ENCODE measurements around the gene PACC1. TPM values are rescaled to one million over a fixed set of nuclear protein-coding genes. Genes with fewer than 3 reads are reported as not detected.

Gene PACC1
- total RNA-seq, 5 donors from 2014 or later (not counting 1 experiment from before 2014, with no cell fraction given), result 5.5 to 16.4 (median 11.1) TPM

- 80% methylated on average over 2 of the region's 3 CpGs for WGBS (ENCODE audit: insufficient coverage)
- POLR2A ChIA-PET, result no interaction called here
- Mint-ChIP-seq H3K27me3 (no peaks in the 10 kb centered on the region), H3K27ac (no peak overlapping the region), H3K36me3 (peaks cover 42% of the 10 kb centered on the region), H3K4me3 (peak overlapping the region in 1 of 3 donors; percentile 99), H3K4me1 (peaks cover 31 to 50% (median 40%) of the 10 kb centered on the region in 3 donors), H3K9me3 (no peaks in the 10 kb centered on the region)
- peaks cover 0 to 31% of the 10 kb centered on the region in 2 experiments for H3K4me1 ChIP-seq (ENCODE audit: control insufficient read depth in 1 of 2, extremely low read depth in 1 of 2, insufficient read depth in 2 of 2, low read length in 2 of 2)
- ATAC-seq (replicated peaks in 1 of 4) (no peak), DNase-seq (no peak)
- H3K9me3 ChIP-seq, result no peaks in the 10 kb centered on the region
- CTCF ChIA-PET, result no interaction called here
- peaks cover 7 to 34% of the 10 kb centered on the region in 2 donors for H3K36me3 ChIP-seq (ENCODE audit: control insufficient read depth in 2 of 2, extremely low read depth in 1 of 2, insufficient read depth in 1 of 2, low read length in 1 of 2)
- no peaks in the 10 kb centered on the region for H3K27me3 ChIP-seq (replicated peaks in 1 of 2; ENCODE audit: control insufficient read depth in 2 of 2, extremely low read depth in 1 of 2, insufficient read depth in 2 of 2, low read length in 1 of 2)
- no peak overlapping the region for H3K27ac ChIP-seq (ENCODE audit: low read length)
- H3K4me3 ChIP-seq (ENCODE audit: control insufficient read depth in 1 of 2, extremely low read depth in 1 of 2, low read length in 1 of 2), result no peak overlapping the region
These were observed 2.3 kb downstream of the PACC1 start for GRCh38 chr1:212412374-212412773.

- WGBS (ENCODE audit: insufficient coverage), result 96% methylated on average over 5 of the region's 8 CpGs
- Histone ChIP-seq H3K27me3 (replicated peaks in 1 of 2; ENCODE audit: control insufficient read depth in 2 of 2, extremely low read depth in 1 of 2, insufficient read depth in 2 of 2, low read length in 1 of 2) (no peaks in the 10 kb centered on the region), H3K36me3 (ENCODE audit: control insufficient read depth in 2 of 2, extremely low read depth in 1 of 2, insufficient read depth in 1 of 2, low read length in 1 of 2) (peaks cover 7 to 49% of the 10 kb centered on the region in 2 donors), H3K4me3 (ENCODE audit: control insufficient read depth in 1 of 2, extremely low read depth in 1 of 2, low read length in 1 of 2) (no peak overlapping the region), H3K27ac (ENCODE audit: low read length) (no peak overlapping the region), H3K4me1 (ENCODE audit: control insufficient read depth in 1 of 2, extremely low read depth in 1 of 2, insufficient read depth in 2 of 2, low read length in 2 of 2) (peaks cover 0 to 27% of the 10 kb centered on the region in 2 experiments), H3K9me3 (no peaks in the 10 kb centered on the region)
- ATAC-seq (replicated peaks in 1 of 4) (no peak), DNase-seq (no peak)
- H3K9me3 Mint-ChIP-seq, result no peaks in the 10 kb centered on the region
- no peak overlapping the region for H3K4me3 Mint-ChIP-seq
- ChIA-PET POLR2A (no interaction called here), CTCF (interaction anchor here (0.5 to 0.6 kb wide), 2 partner anchors 56 to 646 kb away, joined by 3 read pairs; no protein-coding TSS in a partner anchor)
- H3K4me1 Mint-ChIP-seq, result peaks cover 31 to 48% (median 35%) of the 10 kb centered on the region in 3 donors
- H3K27me3 Mint-ChIP-seq, result no peaks in the 10 kb centered on the region
- H3K27ac Mint-ChIP-seq, result no peak overlapping the region
- H3K36me3 Mint-ChIP-seq, result peaks cover 52% of the 10 kb centered on the region
These were observed 4.4 kb downstream of the PACC1 start for GRCh38 chr1:212410231-212410820.

GRCh38 chr1:212402666-212403321 lies 11.9 kb downstream of the PACC1 start:
- no peaks in the 10 kb centered on the region for H3K27me3 Mint-ChIP-seq
- H3K9me3 ChIP-seq, result no peaks in the 10 kb centered on the region
- peaks cover 58% of the 10 kb centered on the region for H3K36me3 Mint-ChIP-seq
- no peak for ATAC-seq (replicated peaks in 1 of 4)
- no peak overlapping the region for H3K4me3 ChIP-seq (ENCODE audit: control insufficient read depth in 1 of 2, extremely low read depth in 1 of 2, low read length in 1 of 2)
- H3K4me3 Mint-ChIP-seq, result no peak overlapping the region
- H3K4me1 ChIP-seq (ENCODE audit: control insufficient read depth in 1 of 2, extremely low read depth in 1 of 2, insufficient read depth in 2 of 2, low read length in 2 of 2), result no peaks in the 10 kb centered on the region
- no peak for DNase-seq
- no peak overlapping the region for H3K27ac ChIP-seq (ENCODE audit: low read length)
- peaks cover 0 to 24% of the 10 kb centered on the region in 2 donors for H3K36me3 ChIP-seq (ENCODE audit: control insufficient read depth in 2 of 2, extremely low read depth in 1 of 2, insufficient read depth in 1 of 2, low read length in 1 of 2)
- ChIA-PET POLR2A (no interaction called here), CTCF (no interaction called here)
- peaks cover 0 to 14% (median 5%) of the 10 kb centered on the region in 3 donors for H3K4me1 Mint-ChIP-seq
- no peak overlapping the region for H3K27ac Mint-ChIP-seq
- 100% methylated on average over 2 of the region's 7 CpGs for WGBS (ENCODE audit: insufficient coverage)
- no peaks in the 10 kb centered on the region for H3K27me3 ChIP-seq (replicated peaks in 1 of 2; ENCODE audit: control insufficient read depth in 2 of 2, extremely low read depth in 1 of 2, insufficient read depth in 2 of 2, low read length in 1 of 2)
- no peaks in the 10 kb centered on the region for H3K9me3 Mint-ChIP-seq

GRCh38 chr1:212401838-212402582 lies 12.7 kb downstream of the PACC1 start:
- peaks cover 0 to 6% (median 3%) of the 10 kb centered on the region in 3 donors for H3K9me3 Mint-ChIP-seq
- H3K4me1 Mint-ChIP-seq, result peaks cover 0 to 14% (median 5%) of the 10 kb centered on the region in 3 donors
- ChIA-PET POLR2A (no interaction called here), CTCF (no interaction called here)
- H3K36me3 ChIP-seq (ENCODE audit: control insufficient read depth in 2 of 2, extremely low read depth in 1 of 2, insufficient read depth in 1 of 2, low read length in 1 of 2), result peaks cover 0 to 18% of the 10 kb centered on the region in 2 donors
- H3K27me3 ChIP-seq (replicated peaks in 1 of 2; ENCODE audit: control insufficient read depth in 2 of 2, extremely low read depth in 1 of 2, insufficient read depth in 2 of 2, low read length in 1 of 2), result no peaks in the 10 kb centered on the region
- H3K4me1 ChIP-seq (ENCODE audit: control insufficient read depth in 1 of 2, extremely low read depth in 1 of 2, insufficient read depth in 2 of 2, low read length in 2 of 2), result no peaks in the 10 kb centered on the region
- no peak overlapping the region for H3K4me3 ChIP-seq (ENCODE audit: control insufficient read depth in 1 of 2, extremely low read depth in 1 of 2, low read length in 1 of 2)
- peaks cover 2% of the 10 kb centered on the region for H3K9me3 ChIP-seq
- 100% methylated on average over 1 of the region's 7 CpGs for WGBS (ENCODE audit: insufficient coverage)
- H3K27ac ChIP-seq (ENCODE audit: low read length), result no peak overlapping the region
- peaks cover 63% of the 10 kb centered on the region for H3K36me3 Mint-ChIP-seq
- no peak overlapping the region for H3K27ac Mint-ChIP-seq
- no peak overlapping the region for H3K4me3 Mint-ChIP-seq
- H3K27me3 Mint-ChIP-seq, result no peaks in the 10 kb centered on the region
- no peak for DNase-seq
- no peak for ATAC-seq (replicated peaks in 1 of 4)

GRCh38 chr1:212401042-212401441 lies 13.6 kb downstream of the PACC1 start:
- ChIA-PET POLR2A (no interaction called here), CTCF (no interaction called here)
- peaks cover 8% of the 10 kb centered on the region for H3K9me3 ChIP-seq
- DNase-seq (no peak), ATAC-seq (replicated peaks in 1 of 4) (no peak)
- Mint-ChIP-seq H3K27ac (no peak overlapping the region), H3K4me1 (peaks cover 0 to 14% (median 5%) of the 10 kb centered on the region in 3 donors), H3K36me3 (peaks cover 67% of the 10 kb centered on the region), H3K27me3 (no peaks in the 10 kb centered on the region), H3K9me3 (peaks cover 0 to 13% (median 3%) of the 10 kb centered on the region in 3 donors), H3K4me3 (no peak overlapping the region)
- no peak overlapping the region for H3K4me3 ChIP-seq (ENCODE audit: control insufficient read depth in 1 of 2, extremely low read depth in 1 of 2, low read length in 1 of 2)
- 100% methylated on average over 3 of the region's 4 CpGs for WGBS (ENCODE audit: insufficient coverage)
- no peaks in the 10 kb centered on the region for H3K4me1 ChIP-seq (ENCODE audit: control insufficient read depth in 1 of 2, extremely low read depth in 1 of 2, insufficient read depth in 2 of 2, low read length in 2 of 2)
- H3K27ac ChIP-seq (ENCODE audit: low read length), result no peak overlapping the region
- H3K27me3 ChIP-seq (replicated peaks in 1 of 2; ENCODE audit: control insufficient read depth in 2 of 2, extremely low read depth in 1 of 2, insufficient read depth in 2 of 2, low read length in 1 of 2), result no peaks in the 10 kb centered on the region
- peaks cover 0 to 12% of the 10 kb centered on the region in 2 donors for H3K36me3 ChIP-seq (ENCODE audit: control insufficient read depth in 2 of 2, extremely low read depth in 1 of 2, insufficient read depth in 1 of 2, low read length in 1 of 2)

GRCh38 chr1:212397171-212397570 lies 17.5 kb downstream of the PACC1 start:
- peaks cover 52% of the 10 kb centered on the region for H3K36me3 Mint-ChIP-seq
- peaks cover 6 to 14% (median 12%) of the 10 kb centered on the region in 3 donors for H3K4me1 Mint-ChIP-seq
- ATAC-seq (replicated peaks in 1 of 4) (no peak), DNase-seq (no peak)
- WGBS (ENCODE audit: insufficient coverage), result no CpG with 5 or more reads among the region's 1 CpG
- peaks cover 3 to 17% (median 7%) of the 10 kb centered on the region in 3 donors for H3K9me3 Mint-ChIP-seq
- no peak overlapping the region for H3K27ac Mint-ChIP-seq
- ChIA-PET CTCF (no interaction called here), POLR2A (no interaction called here)
- no peaks in the 10 kb centered on the region for H3K27me3 ChIP-seq (replicated peaks in 1 of 2; ENCODE audit: control insufficient read depth in 2 of 2, extremely low read depth in 1 of 2, insufficient read depth in 2 of 2, low read length in 1 of 2)
- no peak overlapping the region for H3K4me3 Mint-ChIP-seq
- H3K4me3 ChIP-seq (ENCODE audit: control insufficient read depth in 1 of 2, extremely low read depth in 1 of 2, low read length in 1 of 2), result no peak overlapping the region
- no peak overlapping the region for H3K27ac ChIP-seq (ENCODE audit: low read length)
- H3K36me3 ChIP-seq (ENCODE audit: control insufficient read depth in 2 of 2, extremely low read depth in 1 of 2, insufficient read depth in 1 of 2, low read length in 1 of 2), result no peaks in the 10 kb centered on the region
- no peaks in the 10 kb centered on the region for H3K27me3 Mint-ChIP-seq
- no peaks in the 10 kb centered on the region for H3K4me1 ChIP-seq (ENCODE audit: control insufficient read depth in 1 of 2, extremely low read depth in 1 of 2, insufficient read depth in 2 of 2, low read length in 2 of 2)
- H3K9me3 ChIP-seq, result peaks cover 8% of the 10 kb centered on the region

Data from T-cell (primary cell).